C4-2B (cell line): ENCODE measurements around the gene TGM1.

Experiments used
- CTCF ChIP-seq: fragments of 450-650 bp; conservative IDR thresholded peaks from 2 replicates; pipeline ENCODE4 v1.5.1; 2017; ENCODE audit warnings: mild to moderate bottlenecking
- ZFX ChIP-seq: fragments of 450-650 bp; IDR thresholded peaks from 2 replicates; pipeline ENCODE4 v1.6.1; 2017

GRCh38 chr14:24232645-24233537 lies 30.1 kb downstream of the TGM1 start, which contains the start of gene GMPR2:
- TF ChIP-seq CTCF, result no peak
- peak; percentile 47 for TF ChIP-seq ZFX
